H1 (cell line): ENCODE data around the gene ERC1. TPM values are rescaled to one million over a fixed set of nuclear protein-coding genes. Genes with fewer than 3 reads are reported as not detected.

ENCODE experiments used
- polyA plus RNA-seq, 7 experiments: library from polyadenylated mRNA; depleted of rRNA in 3 of 7; stranded (reverse) in 5 of 7; unstranded in 2 of 7; fragments of >200 nt in 5 of 7; fragments of 200-250 nt in 2 of 7; gene quantifications; 1 replicate in 5 of 7; 2 replicates in 1 of 7; 4 replicates in 1 of 7; pipeline versions ENCODE4 v1.2.1 to v1.2.3, GENCODE V29; 2011 to 2013; ENCODE audit warnings: missing spikeins in 2 of 7, mixed read lengths in 2 of 7
- total RNA-seq: library from RNA; stranded (reverse); fragmentation: NEBNext Ultra II Directional; extraction: Animal tissue kit (Norgen Biotek cat#: 25700); gene quantifications from 2 replicates; pipeline ENCODE4 v1.2.1, GENCODE V29; 2021
- TF ChIP-seq, protein P1 (sequence below): fragments of 300-600 bp; sonication (generic); IDR thresholded peaks from 2 replicates; pipeline ENCODE4 v1.7.1; 2012; ENCODE audit warnings: low read length, moderate library complexity, mild to moderate bottlenecking, inconsistent platforms; ENCODE audit not compliant: insufficient replicate concordance

The ERC1 gene
- total and polyA plus RNA-seq, 2 of the 8 experiments (the other 6 are each of a cell fraction or from before 2014, with no cell fraction given): 7.8 to 45.7 TPM

DNA sequence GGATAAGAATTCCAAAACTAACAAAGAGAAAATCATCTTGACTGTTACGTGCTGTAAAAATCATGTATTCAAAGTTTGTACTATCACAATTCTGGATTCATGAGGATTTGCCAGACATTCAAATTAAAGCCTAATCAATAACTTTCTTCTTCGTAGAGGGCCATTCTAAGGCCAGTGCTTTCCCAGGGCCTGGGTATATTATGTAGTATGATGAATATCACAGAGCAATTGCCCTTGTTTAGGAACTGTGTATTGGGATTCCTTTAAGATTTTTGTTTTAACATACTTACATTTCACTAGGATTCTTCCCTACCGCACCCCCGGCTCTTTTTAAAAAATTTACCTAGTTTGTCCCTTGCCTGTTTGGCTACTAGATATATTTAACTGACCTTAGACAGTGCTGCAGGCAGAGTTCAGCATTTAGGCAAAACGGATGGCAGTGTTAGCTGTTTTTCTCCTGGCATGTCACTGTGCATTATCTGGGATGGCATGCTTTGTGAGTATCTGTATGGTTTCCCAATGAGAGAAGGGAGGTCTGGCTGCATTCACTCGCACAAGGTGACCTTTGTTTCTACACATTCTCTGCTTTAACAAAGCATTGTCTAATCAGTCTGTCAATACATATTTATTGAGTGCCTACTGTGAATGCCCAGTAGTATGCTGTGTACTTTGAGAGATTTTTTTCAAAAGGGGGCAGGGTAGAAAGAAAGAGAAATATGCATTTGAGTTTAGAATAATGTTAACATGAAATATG, 63.3 kb downstream of the ERC1 start (continued):
- TF ChIP-seq, protein P1, sequence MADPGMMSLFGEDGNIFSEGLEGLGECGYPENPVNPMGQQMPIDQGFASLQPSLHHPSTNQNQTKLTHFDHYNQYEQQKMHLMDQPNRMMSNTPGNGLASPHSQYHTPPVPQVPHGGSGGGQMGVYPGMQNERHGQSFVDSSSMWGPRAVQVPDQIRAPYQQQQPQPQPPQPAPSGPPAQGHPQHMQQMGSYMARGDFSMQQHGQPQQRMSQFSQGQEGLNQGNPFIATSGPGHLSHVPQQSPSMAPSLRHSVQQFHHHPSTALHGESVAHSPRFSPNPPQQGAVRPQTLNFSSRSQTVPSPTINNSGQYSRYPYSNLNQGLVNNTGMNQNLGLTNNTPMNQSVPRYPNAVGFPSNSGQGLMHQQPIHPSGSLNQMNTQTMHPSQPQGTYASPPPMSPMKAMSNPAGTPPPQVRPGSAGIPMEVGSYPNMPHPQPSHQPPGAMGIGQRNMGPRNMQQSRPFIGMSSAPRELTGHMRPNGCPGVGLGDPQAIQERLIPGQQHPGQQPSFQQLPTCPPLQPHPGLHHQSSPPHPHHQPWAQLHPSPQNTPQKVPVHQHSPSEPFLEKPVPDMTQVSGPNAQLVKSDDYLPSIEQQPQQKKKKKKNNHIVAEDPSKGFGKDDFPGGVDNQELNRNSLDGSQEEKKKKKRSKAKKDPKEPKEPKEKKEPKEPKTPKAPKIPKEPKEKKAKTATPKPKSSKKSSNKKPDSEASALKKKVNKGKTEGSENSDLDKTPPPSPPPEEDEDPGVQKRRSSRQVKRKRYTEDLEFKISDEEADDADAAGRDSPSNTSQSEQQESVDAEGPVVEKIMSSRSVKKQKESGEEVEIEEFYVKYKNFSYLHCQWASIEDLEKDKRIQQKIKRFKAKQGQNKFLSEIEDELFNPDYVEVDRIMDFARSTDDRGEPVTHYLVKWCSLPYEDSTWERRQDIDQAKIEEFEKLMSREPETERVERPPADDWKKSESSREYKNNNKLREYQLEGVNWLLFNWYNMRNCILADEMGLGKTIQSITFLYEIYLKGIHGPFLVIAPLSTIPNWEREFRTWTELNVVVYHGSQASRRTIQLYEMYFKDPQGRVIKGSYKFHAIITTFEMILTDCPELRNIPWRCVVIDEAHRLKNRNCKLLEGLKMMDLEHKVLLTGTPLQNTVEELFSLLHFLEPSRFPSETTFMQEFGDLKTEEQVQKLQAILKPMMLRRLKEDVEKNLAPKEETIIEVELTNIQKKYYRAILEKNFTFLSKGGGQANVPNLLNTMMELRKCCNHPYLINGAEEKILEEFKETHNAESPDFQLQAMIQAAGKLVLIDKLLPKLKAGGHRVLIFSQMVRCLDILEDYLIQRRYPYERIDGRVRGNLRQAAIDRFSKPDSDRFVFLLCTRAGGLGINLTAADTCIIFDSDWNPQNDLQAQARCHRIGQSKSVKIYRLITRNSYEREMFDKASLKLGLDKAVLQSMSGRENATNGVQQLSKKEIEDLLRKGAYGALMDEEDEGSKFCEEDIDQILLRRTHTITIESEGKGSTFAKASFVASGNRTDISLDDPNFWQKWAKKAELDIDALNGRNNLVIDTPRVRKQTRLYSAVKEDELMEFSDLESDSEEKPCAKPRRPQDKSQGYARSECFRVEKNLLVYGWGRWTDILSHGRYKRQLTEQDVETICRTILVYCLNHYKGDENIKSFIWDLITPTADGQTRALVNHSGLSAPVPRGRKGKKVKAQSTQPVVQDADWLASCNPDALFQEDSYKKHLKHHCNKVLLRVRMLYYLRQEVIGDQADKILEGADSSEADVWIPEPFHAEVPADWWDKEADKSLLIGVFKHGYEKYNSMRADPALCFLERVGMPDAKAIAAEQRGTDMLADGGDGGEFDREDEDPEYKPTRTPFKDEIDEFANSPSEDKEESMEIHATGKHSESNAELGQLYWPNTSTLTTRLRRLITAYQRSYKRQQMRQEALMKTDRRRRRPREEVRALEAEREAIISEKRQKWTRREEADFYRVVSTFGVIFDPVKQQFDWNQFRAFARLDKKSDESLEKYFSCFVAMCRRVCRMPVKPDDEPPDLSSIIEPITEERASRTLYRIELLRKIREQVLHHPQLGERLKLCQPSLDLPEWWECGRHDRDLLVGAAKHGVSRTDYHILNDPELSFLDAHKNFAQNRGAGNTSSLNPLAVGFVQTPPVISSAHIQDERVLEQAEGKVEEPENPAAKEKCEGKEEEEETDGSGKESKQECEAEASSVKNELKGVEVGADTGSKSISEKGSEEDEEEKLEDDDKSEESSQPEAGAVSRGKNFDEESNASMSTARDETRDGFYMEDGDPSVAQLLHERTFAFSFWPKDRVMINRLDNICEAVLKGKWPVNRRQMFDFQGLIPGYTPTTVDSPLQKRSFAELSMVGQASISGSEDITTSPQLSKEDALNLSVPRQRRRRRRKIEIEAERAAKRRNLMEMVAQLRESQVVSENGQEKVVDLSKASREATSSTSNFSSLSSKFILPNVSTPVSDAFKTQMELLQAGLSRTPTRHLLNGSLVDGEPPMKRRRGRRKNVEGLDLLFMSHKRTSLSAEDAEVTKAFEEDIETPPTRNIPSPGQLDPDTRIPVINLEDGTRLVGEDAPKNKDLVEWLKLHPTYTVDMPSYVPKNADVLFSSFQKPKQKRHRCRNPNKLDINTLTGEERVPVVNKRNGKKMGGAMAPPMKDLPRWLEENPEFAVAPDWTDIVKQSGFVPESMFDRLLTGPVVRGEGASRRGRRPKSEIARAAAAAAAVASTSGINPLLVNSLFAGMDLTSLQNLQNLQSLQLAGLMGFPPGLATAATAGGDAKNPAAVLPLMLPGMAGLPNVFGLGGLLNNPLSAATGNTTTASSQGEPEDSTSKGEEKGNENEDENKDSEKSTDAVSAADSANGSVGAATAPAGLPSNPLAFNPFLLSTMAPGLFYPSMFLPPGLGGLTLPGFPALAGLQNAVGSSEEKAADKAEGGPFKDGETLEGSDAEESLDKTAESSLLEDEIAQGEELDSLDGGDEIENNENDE: no peak
